ENCODE measurements around the gene RAPGEF4. TPM values are rescaled to one million over a fixed set of nuclear protein-coding genes. Genes with fewer than 3 reads are reported as not detected.
A peak's percentile ranks its signal among the peaks of the same experiment; 100 is the strongest.

Gene RAPGEF4
- total and polyA plus RNA-seq, 2 of the 13 experiments (the other 11 are each of a cell fraction or from before 2014, with no cell fraction given), result 0.78 to 0.91 TPM

GRCh38 chr2:172967036-172967982, 231.7 kb downstream of the RAPGEF4 start (continued):
- no peak for TF ChIP-seq RERE (CRISPR knock-in tag; IDR thresholded peaks at IDR 0.05; ENCODE audit: low read depth)
- no peak for TF ChIP-seq AGO1 (IDR thresholded peaks at IDR 0.05; ENCODE audit: low read depth, low read length, poor library complexity, severe bottlenecking)
- TF ChIP-seq HIVEP1 (CRISPR knock-in tag; IDR thresholded peaks at IDR 0.05), result peak; percentile 86
- no peak for TF ChIP-seq ZNF879 (CRISPR knock-in tag; IDR thresholded peaks at IDR 0.05)
- TF ChIP-seq U2AF2 (IDR thresholded peaks at IDR 0.05; ENCODE audit: low read depth, low read length), result no peak
- TF ChIP-seq DNMT1 (CRISPR knock-in tag; IDR thresholded peaks at IDR 0.05), result no peak
- no peak for TF ChIP-seq ZNF790 (CRISPR knock-in tag; IDR thresholded peaks at IDR 0.05; ENCODE audit: borderline replicate concordance)
- no peak for TF ChIP-seq KLF13 (CRISPR knock-in tag; IDR thresholded peaks at IDR 0.05)
- TF ChIP-seq ETS1 (CRISPR knock-in tag; IDR thresholded peaks at IDR 0.05), result no peak
- no peak for TF ChIP-seq MTF1 (CRISPR knock-in tag; IDR thresholded peaks at IDR 0.05)
- TF ChIP-seq NONO (IDR thresholded peaks at IDR 0.05), result no peak
- peak; percentile 43; the same call in 1 of the 2 replicates for TF ChIP-seq NONO (CRISPR knock-in tag; conservative IDR thresholded peaks at IDR 0.05)
- no peak for TF ChIP-seq LRRFIP1 (CRISPR knock-in tag; conservative IDR thresholded peaks at IDR 0.05)
- TF ChIP-seq ZNF274 (CRISPR knock-in tag; IDR thresholded peaks at IDR 0.05), result 0 out of 2 replicates have a peak, but pooled peaks have one; percentile 62
- no peak for TF ChIP-seq PHB2 (IDR thresholded peaks at IDR 0.05; ENCODE audit: partially characterized antibody)
- no peak for TF ChIP-seq ARNT2 (CRISPR knock-in tag; IDR thresholded peaks at IDR 0.05; ENCODE audit: low read depth)

All from HepG2 (cell line).